ENCODE data around the gene DCST2.

The DCST2 gene

GRCh38 chr1:154975409-154976059 lies 58.0 kb downstream of the DCST2 start:
- DNase-seq (ENCODE audit: low read depth) = no peak

DNA sequence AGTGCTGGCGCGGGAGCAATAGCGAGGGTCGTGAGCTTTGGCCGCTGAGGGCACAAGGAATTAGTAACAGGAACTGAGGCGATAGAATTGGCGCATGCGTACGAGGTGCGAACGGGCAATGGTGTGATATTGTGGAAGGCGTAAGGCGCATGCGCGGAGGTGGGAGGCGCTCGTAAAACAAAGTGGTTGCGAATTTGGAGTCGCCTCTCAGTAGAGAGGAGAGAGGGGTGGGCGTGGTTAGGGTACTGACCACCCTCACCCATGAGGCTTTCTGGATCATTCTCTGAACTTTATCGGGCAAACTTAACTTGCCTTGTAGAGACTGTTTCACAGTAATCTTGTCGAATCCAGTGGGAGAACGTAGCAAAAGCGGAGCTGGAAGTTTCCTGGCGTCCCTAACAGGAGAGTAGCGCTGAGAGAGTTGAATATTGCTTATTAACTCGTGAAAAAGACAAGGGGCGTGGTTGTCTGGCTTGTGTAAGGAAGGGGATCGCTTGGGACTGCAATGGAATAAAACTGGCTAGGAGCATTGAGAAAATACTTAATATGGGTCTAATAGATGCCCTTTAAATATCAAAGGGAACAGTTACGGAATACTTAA lies 58.7 kb downstream of the DCST2 start:
- DNase-seq (ENCODE audit: low read depth) = peak; percentile 87

- DNase-seq (ENCODE audit: low read depth) = peak; percentile 93
Measured at GRCh38 chr1:154974102-154974807, 59.3 kb downstream of the DCST2 start, which contains the start of gene CKS1B. CKS1B (plus strand) TSS chr1:154974681; CDS start chr1:154974746, 65 bp downstream.

- DNase-seq (ENCODE audit: low read depth) = peak; percentile 76
Measured at GRCh38 chr1:154973344-154974101, 60.1 kb downstream of the DCST2 start.

GRCh38 chr1:154972517-154973343 lies 60.9 kb downstream of the DCST2 start:
- no peak for DNase-seq (ENCODE audit: low read depth)

- DNase-seq (ENCODE audit: low read depth) = no peak
Measured at GRCh38 chr1:154972213-154972516, 61.4 kb downstream of the DCST2 start.

DNA sequence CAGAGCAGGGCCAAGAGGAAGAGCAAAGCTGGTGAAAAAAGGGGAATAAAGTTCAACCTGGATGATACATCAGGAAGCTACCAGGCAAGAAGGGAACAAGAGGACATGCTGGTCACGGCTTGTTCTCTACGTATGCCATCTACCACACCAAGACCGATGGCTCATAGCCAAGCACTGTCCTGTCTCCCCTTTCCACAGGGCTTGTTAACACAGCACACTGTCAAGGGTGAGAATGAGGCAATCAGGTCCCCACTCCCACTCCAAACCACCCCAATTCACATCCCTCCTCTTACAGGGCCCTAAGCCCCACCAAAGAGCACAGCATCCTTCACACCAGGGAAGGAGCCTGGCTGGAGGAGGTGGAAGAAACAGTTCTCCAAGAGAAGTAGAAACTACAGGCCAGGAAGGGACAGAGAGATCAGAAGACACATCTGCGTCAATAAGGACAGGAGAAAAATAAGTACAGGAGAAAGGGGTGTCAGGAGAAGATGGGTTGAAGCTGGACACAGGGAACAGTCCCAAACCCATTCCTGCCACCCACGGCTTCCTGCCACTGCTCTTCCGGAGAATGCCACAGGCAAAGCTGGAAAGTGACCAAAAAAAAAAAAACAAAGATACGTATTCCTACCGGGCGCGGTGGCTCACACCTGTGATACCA lies 62.1 kb downstream of the DCST2 start:
- no peak for DNase-seq (ENCODE audit: low read depth)

- no peak for DNase-seq (ENCODE audit: low read depth)
Measured at GRCh38 chr1:154970631-154971340, 62.8 kb downstream of the DCST2 start, which contains the start of gene SHC1. SHC1 (minus strand) TSS chr1:154970747; CDS start chr1:154970526, 221 bp downstream.

- DNase-seq (ENCODE audit: low read depth) = no peak
Measured at GRCh38 chr1:154969860-154970452, 63.6 kb downstream of the DCST2 start.

GRCh38 chr1:154969246-154969645 lies 64.3 kb downstream of the DCST2 start:
- no peak for DNase-seq (ENCODE audit: low read depth)

GRCh38 chr1:154968731-154969130 lies 64.8 kb downstream of the DCST2 start:
- DNase-seq (ENCODE audit: low read depth) = no peak

All from activated T-helper 1 cell treated with Interleukin-2 at 50 U/mL for 16 hours (primary cell).